Naive thymus-derived CD4-positive, alpha-beta T cell (primary cell): ENCODE results near the gene KRTAP1-3. TPM values are rescaled to one million over a fixed set of nuclear protein-coding genes. Genes with fewer than 3 reads are reported as not detected.

Experiments
- ATAC-seq: fragments of 150-1000 bp; cut with Tn5 transposase; 2 replicates; pipeline ENCODE4 v1.10.0; 2021; ENCODE audit warnings: mild to moderate bottlenecking, moderate library complexity
- CTCF ChIA-PET: fragments of 350-600 bp; sonication (Branson Sonifier 250); formaldehyde crosslinking; loops from one replicate; lab custom pipeline; 2021; ENCODE audit warnings: antibody characterized with exemption; lab: Charles Lee
- POLR2A ChIA-PET: fragments of 350-600 bp; sonication (Branson Sonifier 250); formaldehyde crosslinking; loops from one replicate; lab custom pipeline; 2021; ENCODE audit warnings: antibody characterized with exemption, inconsistent platforms; lab: Charles Lee
- DNase-seq, 9 donors: peaks; one replicate each; pipeline versions ENCODE4 v3.0.0 to v3.0.0-alpha.2; 2020 to 2022; ENCODE audit warnings: mixed read lengths in 1 of 9
- H3K27ac ChIP-seq: one replicate; pipeline ENCODE4 v1.7.0; 2013; ENCODE audit warnings: mild to moderate bottlenecking, low read depth, low read length, moderate library complexity
- H3K27me3 ChIP-seq, 2 donors: one replicate each; pipeline ENCODE4 v1.7.0; 2013; ENCODE audit warnings: low read length in 2 of 2, mild to moderate bottlenecking in 2 of 2, moderate library complexity in 2 of 2; ENCODE audit not compliant: control insufficient read depth in 2 of 2, insufficient read depth in 2 of 2
- H3K36me3 ChIP-seq, 3 experiments: 1 replicate in 2 of 3; 2 replicates in 1 of 3; pipeline ENCODE4 v1.7.0; 2013; ENCODE audit warnings: low read length in 3 of 3, mild to moderate bottlenecking in 3 of 3, moderate library complexity in 1 of 3; ENCODE audit not compliant: insufficient read depth in 3 of 3, control insufficient read depth in 2 of 3
- H3K4me1 ChIP-seq, 2 donors: one replicate each; pipeline ENCODE4 v1.7.0; 2013; ENCODE audit warnings: low read length in 2 of 2, mild to moderate bottlenecking in 2 of 2, moderate library complexity in 1 of 2; ENCODE audit not compliant: control insufficient read depth in 2 of 2, insufficient read depth in 2 of 2
- H3K4me3 ChIP-seq: 2 replicates; pipeline ENCODE4 v1.7.0; 2013; ENCODE audit warnings: mild to moderate bottlenecking, low read length
- H3K9me3 ChIP-seq, 3 experiments: 1 replicate in 2 of 3; 2 replicates in 1 of 3; pipeline ENCODE4 v1.7.0; 2013; ENCODE audit warnings: low read length in 3 of 3; ENCODE audit not compliant: control insufficient read depth in 2 of 3
- H3K27ac Mint-ChIP-seq, 9 donors: one replicate each; pipeline ENCODE4 v1.8.0; 2020 to 2022; ENCODE audit warnings: mixed read lengths in 9 of 9, mild to moderate bottlenecking in 8 of 9, moderate library complexity in 5 of 9, inconsistent platforms in 2 of 9
- H3K27me3 Mint-ChIP-seq, 5 donors: one replicate each; pipeline ENCODE4 v1.8.0; 2021 to 2022; ENCODE audit warnings: mixed read lengths in 5 of 5, mild to moderate bottlenecking in 1 of 5
- H3K36me3 Mint-ChIP-seq, 5 donors: one replicate each; pipeline ENCODE4 v1.8.0; 2020 to 2022; ENCODE audit warnings: mixed read lengths in 5 of 5, mild to moderate bottlenecking in 3 of 5, inconsistent platforms in 1 of 5
- H3K4me1 Mint-ChIP-seq, 7 donors: one replicate each; pipeline ENCODE4 v1.8.0; 2020 to 2022; ENCODE audit warnings: mixed read lengths in 7 of 7, mild to moderate bottlenecking in 3 of 7, inconsistent platforms in 1 of 7
- H3K4me3 Mint-ChIP-seq, 10 donors: one replicate each; pipeline ENCODE4 v1.8.0; 2020 to 2022; ENCODE audit warnings: mild to moderate bottlenecking in 10 of 10, mixed read lengths in 10 of 10, moderate library complexity in 6 of 10, inconsistent platforms in 2 of 10
- H3K9me3 Mint-ChIP-seq, 11 donors: one replicate each; pipeline ENCODE4 v1.8.0; 2020 to 2022; ENCODE audit warnings: mixed read lengths in 11 of 11, mild to moderate bottlenecking in 4 of 11, inconsistent platforms in 1 of 11, moderate library complexity in 1 of 11
- intact Hi-C, 2 donors: fragments of 100-400 bp; cut with micrococcal nuclease; formaldehyde crosslinking; loops; one replicate each; pipeline ENCODE4 v1.15.1; 2023
- polyA plus RNA-seq, 2 donors: library from polyadenylated mRNA; unstranded; fragments of 300-500 nt; fragmentation: Illumina TruSeq; gene quantifications; one replicate each; pipeline ENCODE4 v1.2.3, GENCODE V29; 2021
- total RNA-seq, 6 experiments: library from RNA in 5 of 6; stranded (reverse) in 5 of 6; gene quantifications; 1 replicate in 5 of 6; 2 replicates in 1 of 6; pipeline ENCODE4 v1.2.3 and lab custom pipeline; 2021 to 2026

KRTAP1-3 gene
- total and polyA plus RNA-seq, 7 experiments from 2014 or later: not detected

- H3K27me3 ChIP-seq: no peaks in the 10 kb centered on the region
- no peaks in the 10 kb centered on the region for H3K4me1 ChIP-seq
- peaks cover 0 to 4% (median 0%) of the 10 kb centered on the region in 5 donors for H3K36me3 Mint-ChIP-seq
- peaks cover 16 to 30% (median 23%) of the 10 kb centered on the region in 5 donors for H3K27me3 Mint-ChIP-seq
- peaks cover 0 to 5% (median 0%) of the 10 kb centered on the region in 11 donors for H3K9me3 Mint-ChIP-seq
- ATAC-seq: no peak
- no peaks in the 10 kb centered on the region for H3K4me1 Mint-ChIP-seq
- H3K4me3 ChIP-seq: no peak within 1 kb of the TSS
- no peaks in the 10 kb centered on the region for H3K36me3 ChIP-seq
- no peaks in the 10 kb centered on the region for H3K9me3 ChIP-seq
- no peak within 1 kb of the TSS for H3K27ac Mint-ChIP-seq
- H3K4me3 Mint-ChIP-seq: no peak within 1 kb of the TSS
- H3K27ac ChIP-seq: no peak within 1 kb of the TSS
- intact Hi-C loops: no loop called here
- CTCF ChIA-PET: interaction anchor here (0.9 kb wide), 1 partner anchor 13 kb away, joined by 3 read pairs; no protein-coding TSS in a partner anchor
- DNase-seq: no peak
- POLR2A ChIA-PET: no interaction called here
Observed at GRCh38 chr17:41026715-41027471, 7.8 kb downstream of the KRTAP1-3 start, which contains the start of gene KRTAP1-5. TSS of gene KRTAP1-5 (minus strand) at chr17:41027208. CDS start at chr17:41027155, 53 bp downstream.

GRCh38 chr17:41024697-41025096 is 10.0 kb downstream of the KRTAP1-3 start:
- Mint-ChIP-seq H3K9me3 (peaks cover 0 to 5% (median 0%) of the 10 kb centered on the region in 11 donors), H3K27ac (no peak overlapping the region), H3K36me3 (peaks cover 0 to 4% (median 0%) of the 10 kb centered on the region in 5 donors), H3K4me1 (no peaks in the 10 kb centered on the region), H3K27me3 (peaks cover 8 to 30% (median 16%) of the 10 kb centered on the region in 5 donors), H3K4me3 (no peak overlapping the region)
- no peaks in the 10 kb centered on the region for H3K9me3 ChIP-seq
- H3K4me1 ChIP-seq: no peaks in the 10 kb centered on the region
- no peaks in the 10 kb centered on the region for H3K36me3 ChIP-seq
- ATAC-seq (no peak), DNase-seq (no peak)
- CTCF ChIA-PET: no interaction called here
- H3K4me3 ChIP-seq: no peak overlapping the region
- H3K27ac ChIP-seq: no peak overlapping the region
- intact Hi-C loops: no loop called here
- no peaks in the 10 kb centered on the region for H3K27me3 ChIP-seq
- POLR2A ChIA-PET: no interaction called here

- Mint-ChIP-seq H3K27ac (no peak overlapping the region), H3K27me3 (peaks cover 3 to 12% (median 5%) of the 10 kb centered on the region in 5 donors), H3K4me3 (no peak overlapping the region), H3K4me1 (no peaks in the 10 kb centered on the region), H3K36me3 (peaks cover 0 to 4% (median 0%) of the 10 kb centered on the region in 5 donors), H3K9me3 (peaks cover 0 to 5% (median 0%) of the 10 kb centered on the region in 11 donors)
- CTCF ChIA-PET: no interaction called here
- Histone ChIP-seq H3K27me3 (no peaks in the 10 kb centered on the region), H3K27ac (no peak overlapping the region), H3K4me1 (no peaks in the 10 kb centered on the region), H3K4me3 (no peak overlapping the region), H3K9me3 (no peaks in the 10 kb centered on the region), H3K36me3 (no peaks in the 10 kb centered on the region)
- DNase-seq: no peak
- ATAC-seq: no peak
- POLR2A ChIA-PET: no interaction called here
- intact Hi-C loops: no loop called here
Observed at GRCh38 chr17:41020336-41020735, 14.3 kb downstream of the KRTAP1-3 start.

GRCh38 chr17:41019415-41019814 is 15.3 kb downstream of the KRTAP1-3 start:
- H3K27me3 Mint-ChIP-seq: peaks cover 3 to 11% (median 6%) of the 10 kb centered on the region in 5 donors
- Histone ChIP-seq H3K4me3 (no peak overlapping the region), H3K9me3 (no peaks in the 10 kb centered on the region), H3K27me3 (no peaks in the 10 kb centered on the region), H3K27ac (no peak overlapping the region), H3K36me3 (no peaks in the 10 kb centered on the region), H3K4me1 (no peaks in the 10 kb centered on the region)
- ChIA-PET POLR2A (no interaction called here), CTCF (interaction anchor here (0.7 kb wide), 1 partner anchor 444 kb away, joined by 3 read pairs; no protein-coding TSS in a partner anchor)
- peaks cover 0 to 4% (median 0%) of the 10 kb centered on the region in 5 donors for H3K36me3 Mint-ChIP-seq
- intact Hi-C loops: no loop called here
- no peak overlapping the region for H3K4me3 Mint-ChIP-seq
- no peak for ATAC-seq
- no peak overlapping the region for H3K27ac Mint-ChIP-seq
- no peaks in the 10 kb centered on the region for H3K4me1 Mint-ChIP-seq
- no peak for DNase-seq
- peaks cover 0 to 5% (median 0%) of the 10 kb centered on the region in 11 donors for H3K9me3 Mint-ChIP-seq

GRCh38 chr17:41018541-41018940 is 16.1 kb downstream of the KRTAP1-3 start:
- Histone ChIP-seq H3K36me3 (no peaks in the 10 kb centered on the region), H3K27ac (no peak overlapping the region), H3K27me3 (no peaks in the 10 kb centered on the region), H3K4me3 (no peak overlapping the region), H3K4me1 (no peaks in the 10 kb centered on the region), H3K9me3 (no peaks in the 10 kb centered on the region)
- Mint-ChIP-seq H3K27ac (no peak overlapping the region), H3K36me3 (peaks cover 0 to 4% (median 0%) of the 10 kb centered on the region in 5 donors), H3K27me3 (peaks cover 3 to 10% (median 6%) of the 10 kb centered on the region in 5 donors), H3K4me1 (no peaks in the 10 kb centered on the region), H3K9me3 (peaks cover 0 to 5% (median 0%) of the 10 kb centered on the region in 11 donors), H3K4me3 (no peak overlapping the region)
- intact Hi-C loops: no loop called here
- no peak for ATAC-seq
- DNase-seq: no peak
- ChIA-PET CTCF (no interaction called here), POLR2A (no interaction called here)

GRCh38 chr17:41016578-41017215 is 18.0 kb downstream of the KRTAP1-3 start:
- Histone ChIP-seq H3K4me1 (no peaks in the 10 kb centered on the region), H3K27ac (no peak overlapping the region), H3K4me3 (no peak overlapping the region), H3K9me3 (no peaks in the 10 kb centered on the region), H3K36me3 (no peaks in the 10 kb centered on the region), H3K27me3 (no peaks in the 10 kb centered on the region)
- Mint-ChIP-seq H3K4me3 (no peak overlapping the region), H3K9me3 (peaks cover 0 to 5% (median 0%) of the 10 kb centered on the region in 11 donors), H3K27me3 (peaks cover 0 to 7% (median 6%) of the 10 kb centered on the region in 5 donors), H3K27ac (no peak overlapping the region), H3K4me1 (no peaks in the 10 kb centered on the region), H3K36me3 (peaks cover 0 to 4% (median 0%) of the 10 kb centered on the region in 5 donors)
- ChIA-PET POLR2A (no interaction called here), CTCF (no interaction called here)
- intact Hi-C loops: no loop called here
- DNase-seq (no peak), ATAC-seq (no peak)
